ENCODE results near the gene NSL1. TPM values are rescaled to one million over a fixed set of nuclear protein-coding genes. Genes with fewer than 3 reads are reported as not detected.

Gene NSL1
- total and polyA plus RNA-seq, 11 donors: 9.8 to 38.0 (median 24.9) TPM

DNA sequence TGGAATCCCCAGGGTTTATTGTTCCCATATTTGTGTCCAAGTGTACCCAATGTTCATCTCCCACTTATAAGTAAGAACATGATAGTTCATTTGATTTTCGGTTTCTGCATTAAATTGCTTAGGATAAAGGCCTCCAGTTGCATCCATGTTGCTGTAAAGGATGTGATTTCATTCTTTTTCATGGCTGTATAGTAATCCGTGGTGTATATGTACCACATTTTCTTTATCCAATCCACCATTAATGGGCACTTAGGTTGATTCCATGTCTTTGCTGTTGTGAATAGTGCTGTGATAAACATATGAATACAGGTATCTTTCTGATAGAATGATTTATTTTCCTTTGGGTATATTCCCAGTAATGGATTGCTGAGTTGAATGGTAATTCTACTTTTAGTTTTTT, 71.9 kb downstream of the NSL1 start:
- ATAC-seq: no peak
- TF ChIP-seq, protein P1, sequence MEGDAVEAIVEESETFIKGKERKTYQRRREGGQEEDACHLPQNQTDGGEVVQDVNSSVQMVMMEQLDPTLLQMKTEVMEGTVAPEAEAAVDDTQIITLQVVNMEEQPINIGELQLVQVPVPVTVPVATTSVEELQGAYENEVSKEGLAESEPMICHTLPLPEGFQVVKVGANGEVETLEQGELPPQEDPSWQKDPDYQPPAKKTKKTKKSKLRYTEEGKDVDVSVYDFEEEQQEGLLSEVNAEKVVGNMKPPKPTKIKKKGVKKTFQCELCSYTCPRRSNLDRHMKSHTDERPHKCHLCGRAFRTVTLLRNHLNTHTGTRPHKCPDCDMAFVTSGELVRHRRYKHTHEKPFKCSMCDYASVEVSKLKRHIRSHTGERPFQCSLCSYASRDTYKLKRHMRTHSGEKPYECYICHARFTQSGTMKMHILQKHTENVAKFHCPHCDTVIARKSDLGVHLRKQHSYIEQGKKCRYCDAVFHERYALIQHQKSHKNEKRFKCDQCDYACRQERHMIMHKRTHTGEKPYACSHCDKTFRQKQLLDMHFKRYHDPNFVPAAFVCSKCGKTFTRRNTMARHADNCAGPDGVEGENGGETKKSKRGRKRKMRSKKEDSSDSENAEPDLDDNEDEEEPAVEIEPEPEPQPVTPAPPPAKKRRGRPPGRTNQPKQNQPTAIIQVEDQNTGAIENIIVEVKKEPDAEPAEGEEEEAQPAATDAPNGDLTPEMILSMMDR (IDR thresholded peaks at IDR 0.05): no peak
- TF ChIP-seq POLR2A (IDR thresholded peaks at IDR 0.05): no peak

GRCh38 chr1:212718499-212718898, 73.1 kb downstream of the NSL1 start:
- peaks cover 0 to 19% (median 0%) of the 10 kb centered on the region in 12 donors for H3K4me1 ChIP-seq
- no peak for TF ChIP-seq POLR2A (IDR thresholded peaks at IDR 0.05)
- TF ChIP-seq, protein P1 (IDR thresholded peaks at IDR 0.05): peak in 5 of 12 donors; percentile 9 to 34 (median 25)
- no peaks in the 10 kb centered on the region for H3K36me3 ChIP-seq
- DNase-seq: no peak
- H3K27ac ChIP-seq: no peak overlapping the region
- no peak overlapping the region for H3K4me3 ChIP-seq
- no peaks in the 10 kb centered on the region for H3K27me3 ChIP-seq
- H3K9me3 ChIP-seq: peaks cover 0 to 5% (median 0%) of the 10 kb centered on the region in 12 donors
- intact Hi-C loops (cut with DNase I): no loop called here
- 31 to 48% (median 40%) methylated on average over 4 of the region's 4 CpGs for WGBS, 4 donors
- ATAC-seq: no peak

More for the DNA sequence above, 71.9 kb downstream of the NSL1 start:
- Histone ChIP-seq H3K27ac (no peak overlapping the region), H3K4me3 (no peak overlapping the region), H3K36me3 (no peaks in the 10 kb centered on the region), H3K27me3 (no peaks in the 10 kb centered on the region), H3K9me3 (peaks cover 0 to 5% (median 0%) of the 10 kb centered on the region in 12 donors), H3K4me1 (peaks cover 0 to 19% (median 0%) of the 10 kb centered on the region in 12 donors)
- DNase-seq: no peak
- 89 to 98% (median 95%) methylated on average over 2 of the region's 2 CpGs for WGBS, 4 donors
- intact Hi-C loops (cut with DNase I): no loop called here

- intact Hi-C loops (cut with DNase I): no loop called here
- WGBS, 4 donors: 49 to 63% (median 62%) methylated on average over 1 of the region's 1 CpG
- ATAC-seq: no peak
- Histone ChIP-seq H3K4me3 (no peak overlapping the region), H3K9me3 (peaks cover 0 to 5% (median 0%) of the 10 kb centered on the region in 12 donors), H3K27me3 (no peaks in the 10 kb centered on the region), H3K36me3 (no peaks in the 10 kb centered on the region), H3K27ac (no peak overlapping the region), H3K4me1 (peaks cover 0 to 2% (median 0%) of the 10 kb centered on the region in 12 donors)
- no peak for TF ChIP-seq POLR2A (IDR thresholded peaks at IDR 0.05)
- TF ChIP-seq, protein P1 (IDR thresholded peaks at IDR 0.05): no peak
- DNase-seq: no peak
Observed at GRCh38 chr1:212716161-212716560, 75.4 kb downstream of the NSL1 start.

GRCh38 chr1:212713465-212714136, 78.0 kb downstream of the NSL1 start:
- no peak overlapping the region for H3K27ac ChIP-seq
- no peaks in the 10 kb centered on the region for H3K9me3 ChIP-seq
- no peak for TF ChIP-seq POLR2A (IDR thresholded peaks at IDR 0.05)
- TF ChIP-seq, protein P1 (IDR thresholded peaks at IDR 0.05): no peak
- no peaks in the 10 kb centered on the region for H3K36me3 ChIP-seq
- no peak for DNase-seq
- H3K4me1 ChIP-seq: no peaks in the 10 kb centered on the region
- intact Hi-C loops (cut with DNase I): no loop called here
- no peak overlapping the region for H3K4me3 ChIP-seq
- H3K27me3 ChIP-seq: no peaks in the 10 kb centered on the region
- WGBS, 4 donors: 84 to 92% (median 86%) methylated on average over 5 of the region's 5 CpGs
- no peak for ATAC-seq

All from heart left ventricle (tissue), 16 donors.